IPS-11a (cell line): Measurements from ENCODE around the gene NUMB.

ENCODE experiments used
- H3K4me3 ChIP-seq: one replicate; pipeline ENCODE4 v1.5.1; 2013; ENCODE audit warnings: low read depth, low read length, control low read depth

NUMB gene

GRCh38 chr14:73458183-73458976, at the start of gene NUMB:
Gene NUMB (minus strand): TSS chr14:73458546. CDS start chr14:73355751, 102,795 bp downstream.
- H3K4me3 ChIP-seq: peak within 1 kb of the TSS; percentile 86

GRCh38 chr14:73503648-73504047, 45.3 kb upstream of the NUMB start:
- no peak overlapping the region for H3K4me3 ChIP-seq

- no peak overlapping the region for H3K4me3 ChIP-seq
Observed at GRCh38 chr14:73502017-73502619, 43.8 kb upstream of the NUMB start.

- H3K4me3 ChIP-seq: no peak overlapping the region
Observed at GRCh38 chr14:73500360-73500759, 42.0 kb upstream of the NUMB start.

- H3K4me3 ChIP-seq: no peak overlapping the region
Observed at GRCh38 chr14:73494593-73494992, 36.2 kb upstream of the NUMB start.

- no peak overlapping the region for H3K4me3 ChIP-seq
Observed at GRCh38 chr14:73492670-73493069, 34.3 kb upstream of the NUMB start.

GRCh38 chr14:73492043-73492552, 33.8 kb upstream of the NUMB start:
- H3K4me3 ChIP-seq: peak overlapping the region; percentile 77

- H3K4me3 ChIP-seq: peak overlapping the region; percentile 77
Observed at GRCh38 chr14:73491256-73492042, 33.1 kb upstream of the NUMB start.

GRCh38 chr14:73489481-73490175, 31.3 kb upstream of the NUMB start:
- no peak overlapping the region for H3K4me3 ChIP-seq

GRCh38 chr14:73478684-73479083, 20.3 kb upstream of the NUMB start:
- no peak overlapping the region for H3K4me3 ChIP-seq

GRCh38 chr14:73477618-73478266, 19.4 kb upstream of the NUMB start:
- no peak overlapping the region for H3K4me3 ChIP-seq

GRCh38 chr14:73476451-73476931, 18.1 kb upstream of the NUMB start:
- H3K4me3 ChIP-seq: no peak overlapping the region

- no peak overlapping the region for H3K4me3 ChIP-seq
Observed at GRCh38 chr14:73474952-73475351, 16.6 kb upstream of the NUMB start.

- H3K4me3 ChIP-seq: no peak overlapping the region
Observed at GRCh38 chr14:73472185-73473114, 14.1 kb upstream of the NUMB start.

- H3K4me3 ChIP-seq: no peak overlapping the region
Observed at GRCh38 chr14:73471582-73472184, 13.3 kb upstream of the NUMB start.

GRCh38 chr14:73468828-73469375, 10.6 kb upstream of the NUMB start:
- H3K4me3 ChIP-seq: no peak overlapping the region

GRCh38 chr14:73467800-73468199, 9.5 kb upstream of the NUMB start:
- H3K4me3 ChIP-seq: no peak overlapping the region

- H3K4me3 ChIP-seq: no peak overlapping the region
Observed at GRCh38 chr14:73467377-73467776, 9.0 kb upstream of the NUMB start.
